GM18502 (cell line): Measurements from ENCODE around the gene DUSP28.
"Not testable (repeated sequence)": the region's sequence is repeated elsewhere in the genome, so short reads cannot be mapped to it uniquely, and the experiment has no call there.

Experiments
- ATAC-seq: cut with Tn5 transposase; IDR thresholded peaks from one replicate; pipeline ENCODE4 v1.9.1; 2021; ENCODE audit warnings: mild to moderate bottlenecking; ENCODE audit not compliant: unreplicated experiment, poor library complexity

DUSP28 gene

GRCh38 chr2:240526521-240526920, 33.6 kb upstream of the DUSP28 start:
- no peak for ATAC-seq

DNA sequence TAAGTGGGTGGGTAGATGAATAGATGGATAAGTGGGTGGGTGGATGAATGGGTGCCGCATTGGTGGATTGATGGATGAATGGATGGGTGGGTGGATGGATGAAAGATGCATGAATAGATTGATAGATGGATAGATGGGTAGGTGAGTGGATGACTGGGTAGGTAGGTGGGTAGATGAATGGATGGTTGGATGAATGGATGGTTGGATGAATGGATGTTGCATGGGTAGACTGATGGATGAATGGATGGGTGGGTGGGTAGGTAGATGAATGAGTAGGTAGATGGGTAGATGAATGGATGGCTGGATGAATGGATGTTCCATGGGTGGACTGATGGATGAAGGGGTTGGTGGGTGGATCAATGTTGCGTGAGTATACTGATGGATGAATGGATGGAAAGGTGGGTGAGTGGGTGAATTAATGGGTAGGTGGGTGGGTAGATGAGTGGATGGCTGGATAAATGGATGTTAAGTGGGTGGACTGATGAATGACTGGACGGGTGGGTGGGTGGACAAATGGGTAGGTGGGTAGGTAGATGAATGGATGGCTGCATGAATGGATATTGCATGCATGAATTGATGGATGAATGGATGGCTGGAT, 32.9 kb upstream of the DUSP28 start:
- ATAC-seq, result no peak

GRCh38 chr2:240528406-240529040, 31.6 kb upstream of the DUSP28 start:
- no peak for ATAC-seq

DNA sequence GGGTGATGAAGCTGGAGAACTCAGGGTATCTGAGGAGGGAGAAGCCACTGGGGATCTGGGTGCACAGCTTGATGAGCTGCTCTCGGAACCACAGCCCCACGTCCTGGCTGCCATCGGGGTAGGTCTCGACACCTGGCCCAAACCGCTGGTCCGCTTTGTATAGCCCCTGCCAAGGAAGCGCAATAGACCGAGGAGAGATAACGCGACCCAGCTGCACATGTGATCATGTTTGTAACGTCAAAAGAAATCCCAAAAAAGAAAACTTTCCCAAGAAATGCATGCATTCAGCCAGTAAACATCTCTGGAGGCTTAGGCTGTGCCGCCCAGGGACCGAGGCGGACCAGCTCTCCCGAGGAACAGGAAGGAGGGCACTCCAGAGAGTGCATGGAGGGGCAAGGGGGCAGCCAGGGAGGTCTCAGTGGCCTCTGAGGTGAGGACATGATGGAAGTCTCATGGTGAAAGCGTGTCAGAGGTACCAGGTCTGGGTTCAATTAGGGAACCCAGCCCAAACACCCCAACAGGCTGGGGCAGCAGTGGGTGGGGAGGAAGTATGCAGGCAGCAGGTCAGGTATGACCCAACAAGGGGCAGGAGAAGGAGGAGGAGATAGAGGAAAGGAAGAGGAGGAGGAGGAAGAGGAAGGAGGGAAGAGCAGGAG, 30.7 kb upstream of the DUSP28 start:
- ATAC-seq, result no peak

DNA sequence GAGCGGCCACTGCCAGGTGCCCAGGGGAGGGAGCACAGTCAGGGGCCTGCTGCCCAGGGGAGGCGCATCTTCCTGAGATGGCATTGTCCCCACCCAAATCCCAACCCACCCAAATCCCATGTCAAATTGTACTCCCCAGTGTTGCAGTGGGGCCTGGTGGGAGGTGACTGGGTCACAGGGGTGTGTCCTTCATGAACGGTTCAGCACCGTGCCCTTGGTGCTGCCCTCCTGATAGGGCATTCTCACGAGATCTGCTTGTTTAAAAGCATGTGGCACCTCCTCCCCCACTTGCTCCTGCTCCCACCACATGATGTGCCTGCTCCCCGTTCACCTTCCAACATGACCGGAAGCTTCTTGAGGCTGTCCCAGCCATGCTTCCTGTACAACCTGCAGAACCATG, 30.0 kb upstream of the DUSP28 start:
- no peak for ATAC-seq

DNA sequence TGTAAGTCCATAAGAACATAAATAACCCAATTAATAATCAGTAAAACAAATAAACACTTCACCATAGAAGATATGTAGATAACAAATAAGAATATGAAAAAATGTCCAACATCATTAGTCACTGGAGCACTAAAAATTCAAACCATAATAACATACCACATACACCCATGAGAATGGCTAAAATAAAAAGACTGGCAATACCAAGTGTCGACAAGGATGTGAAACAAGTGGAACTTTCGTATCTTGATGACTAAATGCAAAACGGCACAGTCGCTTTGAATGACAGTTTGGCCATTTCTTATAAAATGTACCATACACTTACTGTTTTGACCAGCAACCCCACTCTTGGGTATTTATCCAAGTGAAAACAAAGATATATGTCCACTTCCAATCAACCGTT, 29.1 kb upstream of the DUSP28 start:
- no peak for ATAC-seq

DNA sequence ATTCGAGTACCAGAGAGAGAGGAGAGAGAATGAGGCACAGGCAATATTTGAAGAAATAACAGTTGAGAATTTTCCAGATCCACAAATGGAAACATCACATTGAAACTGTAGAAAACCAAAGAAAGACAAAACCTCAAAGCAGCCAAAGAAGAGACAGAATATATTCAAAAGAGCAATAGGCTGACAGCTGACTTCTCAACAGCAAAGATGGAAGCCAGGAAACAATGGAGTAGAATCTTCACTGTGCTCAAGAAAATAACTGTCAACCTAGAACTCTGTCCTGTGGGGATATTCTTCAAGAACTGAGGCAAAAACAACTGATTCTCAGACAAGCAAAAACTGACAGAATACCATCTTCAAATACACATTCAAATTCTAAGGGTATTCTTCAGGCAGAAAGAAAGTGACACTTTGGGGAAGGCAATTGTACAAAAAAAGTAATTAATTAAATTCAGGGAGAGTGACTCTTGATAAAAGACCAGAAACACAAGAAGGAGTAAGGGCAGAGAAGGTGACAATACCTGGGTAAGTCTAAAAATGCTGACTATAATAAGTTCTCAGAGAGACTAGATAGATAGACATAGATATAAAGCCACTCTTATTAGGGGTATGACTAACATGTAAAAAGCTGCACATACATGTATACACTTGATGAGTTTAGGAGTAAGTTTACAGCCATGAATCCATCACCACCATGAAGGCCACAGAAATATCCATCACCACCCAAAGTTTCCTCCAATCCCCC, 28.0 kb upstream of the DUSP28 start:
- ATAC-seq, result no peak

DNA sequence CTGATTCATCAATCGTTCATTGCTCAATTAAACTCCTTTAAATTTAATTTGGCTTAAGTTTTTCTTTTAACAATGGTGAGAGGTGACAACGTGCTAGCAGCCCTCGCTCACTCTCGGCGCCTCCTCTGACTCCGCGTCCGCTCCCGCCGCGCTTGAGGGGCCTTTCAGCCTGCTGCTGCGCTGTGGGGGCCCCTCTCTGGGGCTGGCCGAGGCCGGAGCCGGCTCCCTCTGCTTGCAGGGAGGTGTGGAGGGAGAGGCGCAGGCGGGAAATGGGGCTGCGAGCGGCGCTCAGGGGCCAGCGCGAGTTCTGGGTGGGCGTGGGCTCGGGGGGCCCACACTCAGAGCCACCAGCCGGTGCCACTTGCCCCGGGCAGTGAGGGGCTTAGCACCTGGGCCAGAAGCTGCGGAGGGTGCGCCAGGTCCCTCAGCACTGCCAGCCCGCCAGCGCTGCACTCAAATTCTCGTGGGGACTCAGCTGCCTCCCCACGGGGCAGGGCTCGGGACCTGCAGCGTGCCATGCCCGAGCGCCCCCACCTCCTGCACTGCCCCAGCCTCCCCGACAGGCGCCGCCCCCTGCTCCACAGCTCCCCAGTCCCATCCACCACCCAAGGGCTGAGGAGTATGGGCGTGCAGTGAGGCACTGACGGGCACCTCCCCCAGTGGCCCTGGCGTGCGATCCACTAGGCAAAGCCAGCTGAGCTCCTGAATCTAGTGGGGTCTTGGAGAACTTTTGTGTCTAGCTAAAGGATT, 22.0 kb upstream of the DUSP28 start:
- ATAC-seq, result no peak

- ATAC-seq, result not testable (repeated sequence)
These were observed 21.1 kb upstream of the DUSP28 start for GRCh38 chr2:240539101-240539500.

GRCh38 chr2:240539906-240540305, 20.3 kb upstream of the DUSP28 start:
- ATAC-seq, result no peak

- no peak for ATAC-seq
These were observed 8.9 kb upstream of the DUSP28 start for GRCh38 chr2:240551288-240551687.

DNA sequence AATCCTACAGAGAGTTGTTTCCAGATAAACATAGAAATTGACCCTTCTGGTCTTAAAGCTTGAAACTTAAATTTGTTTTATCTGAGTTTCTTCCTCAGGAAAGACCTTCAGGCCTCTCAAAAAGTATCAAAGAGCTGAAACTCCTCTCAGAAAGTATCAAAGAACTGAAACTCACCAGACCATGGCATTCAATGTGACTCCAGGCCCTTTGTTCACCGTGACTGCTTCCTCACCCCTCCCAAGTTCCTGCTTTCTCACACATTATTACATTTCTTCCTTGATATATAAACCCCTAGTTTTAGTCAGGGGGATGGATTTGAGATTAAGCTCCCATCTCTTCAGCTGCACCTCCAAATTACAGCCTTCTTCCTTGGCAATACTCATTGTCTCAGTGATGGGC, 8.3 kb upstream of the DUSP28 start:
- no peak for ATAC-seq

GRCh38 chr2:240553956-240554480, 6.1 kb upstream of the DUSP28 start:
- no peak for ATAC-seq

GRCh38 chr2:240554767-240555493, 5.2 kb upstream of the DUSP28 start:
- no peak for ATAC-seq

GRCh38 chr2:240555541-240556250, 4.5 kb upstream of the DUSP28 start:
- no peak for ATAC-seq

- no peak for ATAC-seq
These were observed 3.5 kb upstream of the DUSP28 start for GRCh38 chr2:240556553-240557100.

GRCh38 chr2:240557101-240557751, 2.9 kb upstream of the DUSP28 start:
- ATAC-seq, result no peak

GRCh38 chr2:240557808-240558207, 2.3 kb upstream of the DUSP28 start, which contains the start of gene ANKMY1:
ANKMY1 (minus strand) TSS chr2:240557988; CDS start chr2:240557335, 653 bp downstream.
- ATAC-seq, result no peak
